Endothelial cell (in vitro differentiated cells): ENCODE measurements around the gene PDXDC1. TPM values are rescaled to one million over a fixed set of nuclear protein-coding genes. Genes with fewer than 3 reads are reported as not detected.

Experiments used
- DNase-seq: peaks from one replicate; pipeline ENCODE4 v3.0.0; 2021; ENCODE audit warnings: low spot score
- H3K27ac Mint-ChIP-seq: one replicate; pipeline ENCODE4 v1.8.0; 2021; ENCODE audit warnings: mixed read lengths, inconsistent platforms; ENCODE audit not compliant: unreplicated experiment
- H3K27me3 Mint-ChIP-seq: one replicate; pipeline ENCODE4 v1.8.0; 2021; ENCODE audit warnings: mild to moderate bottlenecking, moderate library complexity, mixed read lengths, inconsistent platforms; ENCODE audit not compliant: unreplicated experiment
- H3K36me3 Mint-ChIP-seq: one replicate; pipeline ENCODE4 v1.8.0; 2021; ENCODE audit warnings: mild to moderate bottlenecking, low read depth, mixed read lengths, inconsistent platforms; ENCODE audit not compliant: unreplicated experiment
- H3K4me1 Mint-ChIP-seq: one replicate; pipeline ENCODE4 v1.8.0; 2021; ENCODE audit warnings: mild to moderate bottlenecking, mixed read lengths, inconsistent platforms; ENCODE audit not compliant: unreplicated experiment
- H3K4me3 Mint-ChIP-seq: one replicate; pipeline ENCODE4 v1.8.0; 2021; ENCODE audit warnings: mild to moderate bottlenecking, mixed read lengths, inconsistent platforms; ENCODE audit not compliant: unreplicated experiment
- H3K9me3 Mint-ChIP-seq: one replicate; pipeline ENCODE4 v1.8.0; 2021; ENCODE audit warnings: mixed read lengths, inconsistent platforms; ENCODE audit not compliant: unreplicated experiment
- CTCF ChIP-seq: fragments of 200-600 bp; sonication (generic); IDR thresholded peaks from one replicate; pipeline ENCODE4 v1.5.0; 2021; ENCODE audit warnings: antibody characterized with exemption; ENCODE audit not compliant: unreplicated experiment
- total RNA-seq: library from RNA; stranded (reverse); fragmentation: NEBNext Ultra II Directional; extraction: Animal tissue kit (Norgen Biotek cat#: 25700); gene quantifications from one replicate; pipeline ENCODE4 v1.2.1, GENCODE V29; 2021; ENCODE audit not compliant: unreplicated experiment

PDXDC1 gene
- total RNA-seq, 1 donor from 2014 or later, result 54.8 TPM

- Mint-ChIP-seq H3K27me3 (peaks cover 2% of the 10 kb centered on the region), H3K27ac (no peak overlapping the region), H3K4me1 (peaks cover 9% of the 10 kb centered on the region), H3K36me3 (no peaks in the 10 kb centered on the region), H3K9me3 (no peaks in the 10 kb centered on the region), H3K4me3 (no peak overlapping the region)
- DNase-seq, result no peak
- TF ChIP-seq CTCF, result no peak
Observed at GRCh38 chr16:14955546-14956231, 19.1 kb upstream of the PDXDC1 start.

- peaks cover 12% of the 10 kb centered on the region for H3K4me1 Mint-ChIP-seq
- no peak for TF ChIP-seq CTCF
- no peak overlapping the region for H3K27ac Mint-ChIP-seq
- DNase-seq, result no peak
- H3K27me3 Mint-ChIP-seq, result peaks cover 2% of the 10 kb centered on the region
- no peaks in the 10 kb centered on the region for H3K9me3 Mint-ChIP-seq
- H3K36me3 Mint-ChIP-seq, result no peaks in the 10 kb centered on the region
- no peak overlapping the region for H3K4me3 Mint-ChIP-seq
Observed at GRCh38 chr16:14957576-14958322, 17.1 kb upstream of the PDXDC1 start.

GRCh38 chr16:14958323-14958600, 16.6 kb upstream of the PDXDC1 start:
- H3K36me3 Mint-ChIP-seq, result no peaks in the 10 kb centered on the region
- DNase-seq, result no peak
- no peaks in the 10 kb centered on the region for H3K9me3 Mint-ChIP-seq
- peaks cover 12% of the 10 kb centered on the region for H3K4me1 Mint-ChIP-seq
- H3K27ac Mint-ChIP-seq, result no peak overlapping the region
- no peak overlapping the region for H3K4me3 Mint-ChIP-seq
- H3K27me3 Mint-ChIP-seq, result peaks cover 2% of the 10 kb centered on the region
- TF ChIP-seq CTCF, result no peak

GRCh38 chr16:14958970-14959369, 15.9 kb upstream of the PDXDC1 start:
- TF ChIP-seq CTCF, result no peak
- DNase-seq, result no peak
- Mint-ChIP-seq H3K36me3 (no peaks in the 10 kb centered on the region), H3K27me3 (peaks cover 2% of the 10 kb centered on the region), H3K9me3 (no peaks in the 10 kb centered on the region), H3K4me1 (peaks cover 12% of the 10 kb centered on the region), H3K4me3 (no peak overlapping the region), H3K27ac (no peak overlapping the region)
